Fibroblast of villous mesenchyme (primary cell): Measurements from ENCODE around the gene HMCN2. TPM values are rescaled to one million over a fixed set of nuclear protein-coding genes. Genes with fewer than 3 reads are reported as not detected.

Experiments used
- DNase-seq: peaks from one replicate; pipeline ENCODE4 v3.0.0-alpha.2; 2010; ENCODE audit warnings: low read depth
- H3K4me3 ChIP-seq: 2 replicates; pipeline ENCODE4 v1.5.1; 2011; ENCODE audit warnings: low read depth, mild to moderate bottlenecking, low read length
- CTCF ChIP-seq: IDR thresholded peaks from 2 replicates; pipeline ENCODE4 v1.5.1; 2012; ENCODE audit warnings: low read depth, mild to moderate bottlenecking, low read length; ENCODE audit not compliant: insufficient read depth
- total RNA-seq: library from RNA; depleted of rRNA; stranded (reverse); fragments of >200 nt; gene quantifications from 2 replicates; pipeline ENCODE4 v1.2.3, GENCODE V29; 2012

Gene HMCN2
- total RNA-seq, 1 donor: not detected

- TF ChIP-seq CTCF: no peak
- no peak for DNase-seq
- H3K4me3 ChIP-seq: no peak overlapping the region
These were observed 31.2 kb downstream of the HMCN2 start for GRCh38 chr9:130296783-130297055.

- no peak overlapping the region for H3K4me3 ChIP-seq
- no peak for DNase-seq
- TF ChIP-seq CTCF: no peak
These were observed 31.8 kb downstream of the HMCN2 start for GRCh38 chr9:130297371-130297770.

GRCh38 chr9:130298662-130299279 is 33.2 kb downstream of the HMCN2 start:
- no peak overlapping the region for H3K4me3 ChIP-seq
- no peak for DNase-seq
- no peak for TF ChIP-seq CTCF

- no peak overlapping the region for H3K4me3 ChIP-seq
- DNase-seq: no peak
- TF ChIP-seq CTCF: no peak
These were observed 34.4 kb downstream of the HMCN2 start for GRCh38 chr9:130299785-130300615.

GRCh38 chr9:130300739-130301138 is 35.2 kb downstream of the HMCN2 start:
- DNase-seq: no peak
- no peak overlapping the region for H3K4me3 ChIP-seq
- no peak for TF ChIP-seq CTCF

- no peak overlapping the region for H3K4me3 ChIP-seq
- no peak for TF ChIP-seq CTCF
- no peak for DNase-seq
These were observed 36.1 kb downstream of the HMCN2 start for GRCh38 chr9:130301483-130302286.
